Endothelial cell (in vitro differentiated cells): ENCODE measurements around the gene NAGLU. TPM values are rescaled to one million over a fixed set of nuclear protein-coding genes. Genes with fewer than 3 reads are reported as not detected.

Experiments used
- DNase-seq: peaks from one replicate; pipeline ENCODE4 v3.0.0; 2021; ENCODE audit warnings: low spot score
- H3K27ac Mint-ChIP-seq: one replicate; pipeline ENCODE4 v1.8.0; 2021; ENCODE audit warnings: mixed read lengths, inconsistent platforms; ENCODE audit not compliant: unreplicated experiment
- H3K27me3 Mint-ChIP-seq: one replicate; pipeline ENCODE4 v1.8.0; 2021; ENCODE audit warnings: mild to moderate bottlenecking, moderate library complexity, mixed read lengths, inconsistent platforms; ENCODE audit not compliant: unreplicated experiment
- H3K36me3 Mint-ChIP-seq: one replicate; pipeline ENCODE4 v1.8.0; 2021; ENCODE audit warnings: mild to moderate bottlenecking, low read depth, mixed read lengths, inconsistent platforms; ENCODE audit not compliant: unreplicated experiment
- H3K4me1 Mint-ChIP-seq: one replicate; pipeline ENCODE4 v1.8.0; 2021; ENCODE audit warnings: mild to moderate bottlenecking, mixed read lengths, inconsistent platforms; ENCODE audit not compliant: unreplicated experiment
- H3K4me3 Mint-ChIP-seq: one replicate; pipeline ENCODE4 v1.8.0; 2021; ENCODE audit warnings: mild to moderate bottlenecking, mixed read lengths, inconsistent platforms; ENCODE audit not compliant: unreplicated experiment
- H3K9me3 Mint-ChIP-seq: one replicate; pipeline ENCODE4 v1.8.0; 2021; ENCODE audit warnings: mixed read lengths, inconsistent platforms; ENCODE audit not compliant: unreplicated experiment
- CTCF ChIP-seq: fragments of 200-600 bp; sonication (generic); IDR thresholded peaks from one replicate; pipeline ENCODE4 v1.5.0; 2021; ENCODE audit warnings: antibody characterized with exemption; ENCODE audit not compliant: unreplicated experiment
- long read RNA-seq: library from polyadenylated mRNA; unstranded; transcript quantifications from one replicate; pipeline ENCODE4 v2.0.0, GENCODE V29; 2020; ENCODE audit not compliant: unreplicated experiment
- total RNA-seq: library from RNA; stranded (reverse); fragmentation: NEBNext Ultra II Directional; extraction: Animal tissue kit (Norgen Biotek cat#: 25700); gene quantifications from one replicate; pipeline ENCODE4 v1.2.1, GENCODE V29; 2021; ENCODE audit not compliant: unreplicated experiment

NAGLU gene
- 24.2 TPM for total RNA-seq
- long read RNA-seq, partial matches to known transcripts = 1 of 6 reads
- long read RNA-seq, other reads (novel, unspliced or antisense) = 1 of 6 reads

- Mint-ChIP-seq H3K9me3 (no peaks in the 10 kb centered on the region), H3K27ac (peak within 1 kb of the TSS; percentile 18), H3K4me3 (peak within 1 kb of the TSS; percentile 86)
Measured at GRCh38 chr17:42536048-42536371, at the start of gene NAGLU. NAGLU (plus strand) TSS chr17:42536241; CDS start chr17:42536273, 32 bp downstream.

GRCh38 chr17:42488032-42488431, 48.0 kb upstream of the NAGLU start:
- H3K36me3 Mint-ChIP-seq = peaks cover 28% of the 10 kb centered on the region
- peak overlapping the region; percentile 2 for H3K4me3 Mint-ChIP-seq
- no peak for DNase-seq
- no peaks in the 10 kb centered on the region for H3K9me3 Mint-ChIP-seq
- no peak for TF ChIP-seq CTCF
- H3K4me1 Mint-ChIP-seq = peaks cover 25% of the 10 kb centered on the region
- H3K27me3 Mint-ChIP-seq = peaks cover 3% of the 10 kb centered on the region
- peak overlapping the region; percentile 68 for H3K27ac Mint-ChIP-seq

More at GRCh38 chr17:42536048-42536371, at the start of gene NAGLU:
- no peak for TF ChIP-seq CTCF
- peaks cover 15% of the 10 kb centered on the region for H3K36me3 Mint-ChIP-seq
- peak; percentile 83 for DNase-seq
- peaks cover 11% of the 10 kb centered on the region for H3K4me1 Mint-ChIP-seq
- H3K27me3 Mint-ChIP-seq = peaks cover 6% of the 10 kb centered on the region

- peaks cover 42% of the 10 kb centered on the region for H3K36me3 Mint-ChIP-seq
- H3K9me3 Mint-ChIP-seq = no peaks in the 10 kb centered on the region
- H3K4me3 Mint-ChIP-seq = peak overlapping the region; percentile 21
- peak overlapping the region; percentile 83 for H3K27ac Mint-ChIP-seq
- DNase-seq = no peak
- H3K4me1 Mint-ChIP-seq = peaks cover 5% of the 10 kb centered on the region
- peaks cover 3% of the 10 kb centered on the region for H3K27me3 Mint-ChIP-seq
- no peak for TF ChIP-seq CTCF
Measured at GRCh38 chr17:42493319-42493718, 42.7 kb upstream of the NAGLU start.

- Mint-ChIP-seq H3K27me3 (peaks cover 2% of the 10 kb centered on the region), H3K4me3 (no peak overlapping the region), H3K9me3 (no peaks in the 10 kb centered on the region), H3K27ac (peak overlapping the region; percentile 61), H3K4me1 (peaks cover under 1% of the 10 kb centered on the region), H3K36me3 (peaks cover 36% of the 10 kb centered on the region)
- DNase-seq = no peak
- TF ChIP-seq CTCF = no peak
Measured at GRCh38 chr17:42494673-42495072, 41.4 kb upstream of the NAGLU start.

GRCh38 chr17:42498828-42499227, 37.2 kb upstream of the NAGLU start:
- Mint-ChIP-seq H3K4me3 (peak overlapping the region; percentile 35), H3K27me3 (no peaks in the 10 kb centered on the region), H3K36me3 (peaks cover 40% of the 10 kb centered on the region), H3K9me3 (no peaks in the 10 kb centered on the region), H3K4me1 (no peaks in the 10 kb centered on the region), H3K27ac (no peak overlapping the region)
- DNase-seq = no peak
- no peak for TF ChIP-seq CTCF
